ENCODE data around the gene MEIS1. TPM values are rescaled to one million over a fixed set of nuclear protein-coding genes. Genes with fewer than 3 reads are reported as not detected.

Gene MEIS1
- polyA plus RNA-seq, 10 donors: 12.1 to 18.6 (median 15.3) TPM

- DNase-seq: no peak
Measured at GRCh38 chr2:66498289-66498975, 63.5 kb downstream of the MEIS1 start.

- no peak for DNase-seq
Measured at GRCh38 chr2:66501267-66501666, 66.3 kb downstream of the MEIS1 start.

DNA sequence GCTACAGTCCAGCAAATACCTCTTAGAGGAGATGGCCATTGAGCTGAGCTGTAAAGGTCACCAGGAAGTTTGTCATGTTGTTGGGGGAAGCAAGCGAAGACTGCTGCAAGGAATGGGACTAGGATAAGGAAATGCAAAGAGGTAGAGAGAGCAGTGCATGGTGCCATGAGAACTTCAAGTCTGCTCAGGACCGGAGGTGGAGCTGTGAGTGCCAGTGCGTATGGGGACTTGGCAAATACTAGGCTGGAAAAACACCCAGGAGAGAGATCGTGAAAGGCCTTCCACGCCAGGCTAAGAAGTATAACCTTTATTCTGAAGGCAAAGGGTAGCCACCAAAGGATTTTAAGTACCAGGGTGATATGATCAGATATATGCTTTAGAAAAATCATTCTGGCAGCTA lies 71.3 kb downstream of the MEIS1 start:
- DNase-seq: no peak

DNA sequence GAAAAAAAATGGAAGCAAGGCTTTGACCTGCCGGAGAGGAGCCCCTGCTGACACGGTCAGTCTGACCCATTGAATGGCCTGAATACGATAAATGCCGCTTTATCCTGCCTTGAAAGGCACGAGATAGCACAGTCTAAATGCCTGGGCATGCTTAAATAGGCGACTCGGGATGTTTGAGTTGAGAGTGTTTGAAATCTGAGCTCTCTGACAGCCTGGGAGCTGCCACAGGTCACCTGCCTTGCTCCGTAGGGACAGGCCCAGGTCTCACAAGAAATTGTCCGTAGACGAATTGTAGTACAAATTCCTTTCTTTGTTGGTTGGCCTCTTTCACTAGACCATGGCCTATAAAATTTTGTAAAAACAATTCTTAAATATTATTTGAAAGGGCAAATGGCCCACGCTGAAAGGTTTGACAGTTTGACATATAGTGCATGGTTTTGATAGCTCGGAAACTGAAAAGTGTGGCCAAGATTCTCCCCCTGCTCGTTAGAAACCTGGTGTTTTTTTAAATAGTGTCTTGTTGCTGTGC lies 72.8 kb downstream of the MEIS1 start:
- peak in 2 of 3 donors; percentile 56 to 66 for DNase-seq

- peak in 1 of 3 donors; percentile 46 for DNase-seq
Measured at GRCh38 chr2:66508484-66509071, 73.7 kb downstream of the MEIS1 start.

- DNase-seq: peak in 1 of 3 donors; percentile 57
Measured at GRCh38 chr2:66509326-66509811, 74.4 kb downstream of the MEIS1 start.

DNA sequence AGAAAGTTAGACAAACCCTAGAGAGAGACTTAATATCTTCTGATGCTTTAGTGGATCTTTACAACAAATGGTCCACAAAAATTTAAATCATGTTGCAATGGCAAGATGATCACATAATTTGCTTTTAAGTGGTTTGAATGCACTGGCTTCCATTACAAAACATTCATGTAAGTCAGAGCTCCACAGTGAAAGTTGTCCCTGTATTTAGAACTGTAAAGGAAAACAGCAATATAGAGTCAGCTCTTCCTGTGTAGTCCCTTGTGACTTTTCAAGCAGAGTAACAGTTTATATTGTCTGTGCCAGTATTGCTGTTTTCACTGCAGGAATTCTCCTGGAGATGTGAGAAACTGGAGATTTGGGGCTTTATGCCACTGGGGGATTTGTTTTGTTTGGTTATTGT lies 77.7 kb downstream of the MEIS1 start:
- DNase-seq: no peak

DNA sequence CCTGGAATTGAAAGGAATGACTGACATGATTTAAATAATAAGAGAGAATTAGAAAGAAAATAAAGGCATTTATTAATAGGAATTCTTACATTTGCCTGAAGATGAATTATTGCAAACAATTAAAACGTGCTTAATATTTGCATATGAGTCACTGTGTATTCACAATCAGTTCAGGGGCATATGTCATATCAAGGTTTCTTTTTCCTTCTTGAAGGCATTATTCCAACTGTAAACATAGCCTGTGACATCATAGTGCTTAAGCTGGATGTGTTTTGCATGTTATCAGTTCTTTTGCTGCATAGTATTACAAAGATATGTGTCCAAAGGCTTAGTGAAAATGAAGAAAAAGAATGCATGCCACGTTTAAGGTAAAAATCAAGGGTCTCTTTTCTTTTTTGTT lies 80.8 kb downstream of the MEIS1 start:
- DNase-seq: no peak

DNA sequence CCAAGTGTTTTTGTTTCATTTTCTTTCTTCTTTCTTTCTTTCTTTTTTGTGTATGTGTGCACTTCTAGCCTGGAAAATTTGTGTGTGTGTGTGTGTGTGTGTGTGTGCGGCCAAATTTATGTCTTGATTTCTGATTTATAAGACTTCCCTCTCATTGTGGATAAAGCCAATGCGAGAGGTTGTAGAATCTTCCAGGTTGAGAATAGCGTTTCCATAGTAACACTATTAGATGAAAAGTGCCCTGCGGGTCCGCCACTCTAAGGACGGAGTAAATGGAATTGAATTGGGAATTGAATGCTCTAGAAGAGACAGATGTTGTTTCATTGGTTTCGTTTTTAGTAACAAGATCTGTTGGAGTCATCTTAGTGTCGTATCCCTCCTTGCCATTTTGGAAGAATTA lies 81.6 kb downstream of the MEIS1 start:
- no peak for DNase-seq

GRCh38 chr2:66517772-66518171 lies 82.8 kb downstream of the MEIS1 start:
- DNase-seq: no peak

DNA sequence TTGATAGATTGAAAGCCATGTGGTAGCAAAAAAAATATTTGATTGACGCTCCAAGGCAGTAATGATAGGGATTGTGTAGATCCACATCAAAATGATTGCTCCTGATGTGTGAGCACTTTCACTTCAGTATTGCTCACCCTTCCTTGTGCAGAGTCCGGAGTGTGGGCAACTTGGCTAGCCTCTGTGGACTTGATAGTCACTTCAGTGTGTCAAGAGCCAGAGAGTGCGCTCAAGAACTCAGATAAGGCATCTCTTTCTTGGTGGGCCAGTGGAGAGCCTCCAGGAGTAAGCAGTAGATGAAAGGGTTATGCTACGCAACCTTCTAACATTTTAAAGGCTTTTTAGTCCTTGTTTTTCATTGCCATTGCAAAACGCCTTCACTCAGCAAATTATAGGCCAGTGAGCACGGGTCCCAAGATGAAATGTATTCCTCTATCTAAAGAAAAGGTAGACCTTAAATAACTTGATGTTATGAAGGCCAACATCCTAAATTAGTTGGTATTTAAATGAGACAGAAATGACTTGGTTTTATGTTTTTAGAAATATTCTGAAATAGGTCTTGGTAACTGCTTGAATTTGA lies 84.4 kb downstream of the MEIS1 start:
- DNase-seq: no peak

- DNase-seq: no peak
Measured at GRCh38 chr2:66521291-66521922, 86.5 kb downstream of the MEIS1 start.

GRCh38 chr2:66522611-66523376 lies 87.9 kb downstream of the MEIS1 start:
- no peak for DNase-seq

- no peak for DNase-seq
Measured at GRCh38 chr2:66523377-66523969, 88.5 kb downstream of the MEIS1 start.

- DNase-seq: no peak
Measured at GRCh38 chr2:66523990-66524389, 89.1 kb downstream of the MEIS1 start.

DNA sequence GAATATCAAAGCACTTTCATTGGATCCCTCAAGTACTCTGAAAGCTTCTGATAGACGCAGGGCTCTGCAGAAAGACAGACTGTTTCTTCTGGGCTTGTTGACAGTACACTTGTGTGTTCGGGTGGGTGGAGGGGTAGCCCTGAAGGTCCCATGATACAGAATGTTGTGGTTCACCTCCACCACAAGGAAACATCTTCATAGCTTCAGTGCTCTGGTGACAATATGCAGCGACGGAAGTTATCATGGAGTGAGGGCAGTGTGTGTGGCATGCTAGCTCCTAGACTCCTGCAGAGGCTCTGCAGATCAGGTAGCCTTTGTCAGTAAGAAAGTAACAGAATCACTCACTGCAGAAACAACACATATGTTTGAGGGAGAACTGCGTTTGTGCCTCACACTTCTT lies 90.7 kb downstream of the MEIS1 start:
- no peak for DNase-seq

GRCh38 chr2:66526180-66526579 lies 91.3 kb downstream of the MEIS1 start:
- no peak for DNase-seq

GRCh38 chr2:66528974-66529724 lies 94.2 kb downstream of the MEIS1 start:
- no peak for DNase-seq

DNA sequence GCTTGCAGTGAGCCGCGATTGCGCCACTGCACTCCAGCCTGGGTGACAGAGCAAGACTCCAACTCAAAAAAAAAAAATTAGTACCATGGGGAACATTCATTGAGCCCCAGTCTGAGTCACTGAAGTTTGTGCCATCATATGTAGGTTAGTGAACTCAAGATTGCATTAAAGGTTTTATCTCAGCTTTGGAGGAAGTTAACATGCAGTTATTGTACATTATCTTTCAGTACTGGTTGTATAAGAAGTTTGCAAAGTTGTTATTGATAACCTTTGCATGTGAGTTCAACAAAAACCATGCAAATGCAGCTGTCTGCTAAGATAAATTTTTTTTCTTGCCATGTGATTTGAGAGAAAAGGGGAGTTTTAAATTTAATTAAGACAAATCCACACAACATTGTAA lies 95.7 kb downstream of the MEIS1 start:
- DNase-seq: no peak

- no peak for DNase-seq
Measured at GRCh38 chr2:66531155-66531554, 96.2 kb downstream of the MEIS1 start.

- DNase-seq: no peak
Measured at GRCh38 chr2:66531567-66531966, 96.6 kb downstream of the MEIS1 start.

Measured in muscle of back (tissue), 11 donors.